ENCODE data around the gene SDR42E2. TPM values are rescaled to one million over a fixed set of nuclear protein-coding genes. Genes with fewer than 3 reads are reported as not detected.

The SDR42E2 gene
- total RNA-seq, 2 donors from 2014 or later: 0.66 TPM; not detected in 1

DNA sequence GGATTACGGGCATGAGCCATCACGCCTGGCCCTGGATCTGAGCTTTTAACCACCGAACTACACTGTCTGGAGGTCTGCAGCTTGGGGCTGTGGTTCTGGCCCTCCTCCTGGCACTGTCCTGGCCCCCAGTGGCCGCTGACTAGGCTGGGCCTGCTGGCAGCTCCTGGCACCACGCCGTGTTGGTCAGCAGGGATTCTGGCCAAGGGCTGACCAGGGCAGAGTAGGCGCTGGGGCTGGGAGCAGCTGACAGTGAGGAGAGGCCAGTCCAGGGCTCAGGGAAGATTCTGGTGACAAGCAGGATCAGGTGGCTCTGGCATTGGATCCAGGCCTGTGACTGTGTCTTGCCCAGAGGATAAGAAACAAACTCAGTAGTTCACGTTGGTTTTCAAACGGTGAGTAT, 58.4 kb downstream of the SDR42E2 start:
- TF ChIP-seq, protein P1, sequence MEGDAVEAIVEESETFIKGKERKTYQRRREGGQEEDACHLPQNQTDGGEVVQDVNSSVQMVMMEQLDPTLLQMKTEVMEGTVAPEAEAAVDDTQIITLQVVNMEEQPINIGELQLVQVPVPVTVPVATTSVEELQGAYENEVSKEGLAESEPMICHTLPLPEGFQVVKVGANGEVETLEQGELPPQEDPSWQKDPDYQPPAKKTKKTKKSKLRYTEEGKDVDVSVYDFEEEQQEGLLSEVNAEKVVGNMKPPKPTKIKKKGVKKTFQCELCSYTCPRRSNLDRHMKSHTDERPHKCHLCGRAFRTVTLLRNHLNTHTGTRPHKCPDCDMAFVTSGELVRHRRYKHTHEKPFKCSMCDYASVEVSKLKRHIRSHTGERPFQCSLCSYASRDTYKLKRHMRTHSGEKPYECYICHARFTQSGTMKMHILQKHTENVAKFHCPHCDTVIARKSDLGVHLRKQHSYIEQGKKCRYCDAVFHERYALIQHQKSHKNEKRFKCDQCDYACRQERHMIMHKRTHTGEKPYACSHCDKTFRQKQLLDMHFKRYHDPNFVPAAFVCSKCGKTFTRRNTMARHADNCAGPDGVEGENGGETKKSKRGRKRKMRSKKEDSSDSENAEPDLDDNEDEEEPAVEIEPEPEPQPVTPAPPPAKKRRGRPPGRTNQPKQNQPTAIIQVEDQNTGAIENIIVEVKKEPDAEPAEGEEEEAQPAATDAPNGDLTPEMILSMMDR (IDR thresholded peaks at IDR 0.05): no peak
- no peak for TF ChIP-seq POLR2A (IDR thresholded peaks at IDR 0.05)
- WGBS, 2 donors: 52 to 65% methylated on average over 5 to 9 of the region's 9 CpGs

DNA sequence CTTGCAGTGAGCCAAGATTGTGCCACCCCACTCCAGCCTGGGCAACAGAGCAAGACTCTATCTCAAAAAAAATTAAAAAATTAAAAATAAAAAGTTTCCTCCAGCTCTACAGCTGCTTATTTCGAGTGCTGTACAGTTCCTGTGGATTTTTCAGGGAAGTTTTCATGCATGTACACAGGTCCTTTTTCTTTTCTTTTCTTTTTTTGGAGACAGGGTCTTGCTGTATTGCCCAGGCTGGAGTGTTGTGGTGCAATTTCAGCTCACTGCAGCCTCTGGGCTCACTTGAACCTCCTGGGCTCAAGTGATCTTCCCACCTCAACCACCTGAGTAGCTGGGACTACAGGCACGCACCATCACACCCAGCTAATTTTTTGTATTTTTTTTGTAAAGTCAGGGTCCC, 59.7 kb downstream of the SDR42E2 start:
- Histone ChIP-seq H3K4me3 (no peak overlapping the region), H3K9me3 (no peaks in the 10 kb centered on the region), H3K27ac (no peak overlapping the region), H3K4me1 (peaks cover 4% of the 10 kb centered on the region), H3K36me3 (replicated peaks in 1 of 2; ENCODE audit: insufficient read depth in 1 of 2, low read depth in 2 of 2) (no peaks in the 10 kb centered on the region), H3K27me3 (no peaks in the 10 kb centered on the region)
- TF ChIP-seq, protein P1 (IDR thresholded peaks at IDR 0.05): no peak
- no peak for TF ChIP-seq POLR2A (IDR thresholded peaks at IDR 0.05)
- ATAC-seq (no peak), DNase-seq (no peak)
- intact Hi-C loops (cut with DNase I): no loop called here
- 94 to 98% methylated on average over 2 of the region's 2 CpGs for WGBS, 2 donors

More for the DNA sequence above, 58.4 kb downstream of the SDR42E2 start:
- Histone ChIP-seq H3K27ac (no peak overlapping the region), H3K9me3 (no peaks in the 10 kb centered on the region), H3K4me1 (peaks cover 14% of the 10 kb centered on the region), H3K36me3 (replicated peaks in 1 of 2; ENCODE audit: insufficient read depth in 1 of 2, low read depth in 2 of 2) (no peaks in the 10 kb centered on the region), H3K4me3 (no peak overlapping the region), H3K27me3 (no peaks in the 10 kb centered on the region)
- ATAC-seq (no peak), DNase-seq (peak in 1 of 4 donors; percentile 15)
- intact Hi-C loops (cut with DNase I): no loop called here

DNA sequence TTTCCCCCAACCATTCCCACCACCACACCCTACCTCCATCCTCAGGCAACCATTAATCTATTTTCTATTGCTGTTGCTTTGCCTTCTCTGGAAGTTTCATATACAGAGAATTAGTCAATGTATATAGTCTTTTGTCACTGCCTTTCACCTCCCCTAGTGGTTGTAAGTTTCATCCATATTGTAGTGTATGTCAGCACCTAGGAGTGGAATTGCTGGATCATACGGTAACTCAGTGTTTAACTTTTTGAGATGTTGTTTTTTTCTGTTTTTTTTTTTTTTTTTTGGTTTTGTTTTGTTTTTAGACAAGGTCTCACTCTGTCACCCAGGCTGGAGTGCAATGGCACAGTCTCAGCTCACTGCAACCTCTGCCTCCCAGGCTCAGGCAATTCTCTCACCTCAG, 60.7 kb downstream of the SDR42E2 start:
- Histone ChIP-seq H3K4me1 (peaks cover 4% of the 10 kb centered on the region), H3K36me3 (replicated peaks in 1 of 2; ENCODE audit: insufficient read depth in 1 of 2, low read depth in 2 of 2) (no peaks in the 10 kb centered on the region), H3K9me3 (no peaks in the 10 kb centered on the region), H3K4me3 (no peak overlapping the region), H3K27ac (no peak overlapping the region), H3K27me3 (no peaks in the 10 kb centered on the region)
- DNase-seq: no peak
- 83 to 95% methylated on average over 1 of the region's 1 CpG for WGBS, 2 donors
- intact Hi-C loops (cut with DNase I): no loop called here
- TF ChIP-seq, protein P1 (IDR thresholded peaks at IDR 0.05): no peak
- no peak for TF ChIP-seq POLR2A (IDR thresholded peaks at IDR 0.05)
- ATAC-seq: no peak

DNA sequence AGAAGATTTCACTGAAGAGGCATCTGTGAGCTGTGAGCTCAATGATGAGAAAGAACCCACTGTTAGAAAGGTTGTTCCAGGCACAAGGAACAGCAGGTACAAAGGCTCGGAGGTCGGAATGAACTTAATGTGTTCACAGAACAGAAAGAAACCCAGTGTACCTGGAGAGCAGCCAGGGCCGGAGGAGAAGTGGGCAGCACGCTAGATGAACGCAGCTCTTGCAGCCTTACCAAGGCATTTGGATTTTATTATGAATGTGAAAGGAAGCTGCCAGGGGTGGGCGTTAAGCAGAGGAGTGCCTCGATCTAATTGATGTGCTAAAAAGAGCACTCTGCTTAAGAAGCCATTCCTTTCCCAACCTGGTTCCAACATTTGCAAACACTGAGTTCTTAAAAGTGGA, 62.8 kb downstream of the SDR42E2 start:
- Histone ChIP-seq H3K4me1 (peaks cover 4% of the 10 kb centered on the region), H3K9me3 (no peaks in the 10 kb centered on the region), H3K4me3 (no peak overlapping the region), H3K27ac (no peak overlapping the region), H3K36me3 (replicated peaks in 1 of 2; ENCODE audit: insufficient read depth in 1 of 2, low read depth in 2 of 2) (peaks cover 0 to 4% of the 10 kb centered on the region in 2 donors), H3K27me3 (no peaks in the 10 kb centered on the region)
- DNase-seq (no peak), ATAC-seq (no peak)
- intact Hi-C loops (cut with DNase I): no loop called here
- 84 to 90% methylated on average over 7 of the region's 7 CpGs for WGBS, 2 donors
- no peak for TF ChIP-seq POLR2A (IDR thresholded peaks at IDR 0.05)
- TF ChIP-seq, protein P1 (IDR thresholded peaks at IDR 0.05): no peak

DNA sequence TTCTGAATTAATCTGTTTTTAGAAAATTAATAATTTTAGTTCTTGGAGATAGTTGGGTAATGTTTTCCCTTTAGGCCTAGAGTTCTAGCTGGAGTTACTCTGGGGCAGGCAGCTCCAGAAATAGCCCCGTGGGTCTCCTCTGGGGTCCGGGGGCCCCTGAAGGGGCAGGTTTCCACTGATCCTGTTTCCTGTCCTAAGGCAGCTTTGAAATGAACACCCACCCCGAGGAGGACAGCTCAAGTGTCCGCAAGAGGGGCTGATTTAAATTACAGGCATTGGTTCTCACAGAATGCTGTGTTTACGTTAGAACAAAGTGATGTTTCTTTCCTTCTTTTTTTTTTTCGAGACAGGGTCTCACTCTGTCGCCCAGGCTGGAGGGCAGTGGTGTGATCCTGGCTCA, 67.6 kb downstream of the SDR42E2 start:
- WGBS, 2 donors: 77 to 80% methylated on average over 7 of the region's 7 CpGs
- no peak for ATAC-seq
- H3K4me1 ChIP-seq: peaks cover 15% of the 10 kb centered on the region
- TF ChIP-seq, protein P1 (IDR thresholded peaks at IDR 0.05): no peak
- no peak for TF ChIP-seq POLR2A (IDR thresholded peaks at IDR 0.05)
- no peak overlapping the region for H3K27ac ChIP-seq
- H3K9me3 ChIP-seq: no peaks in the 10 kb centered on the region
- no peak overlapping the region for H3K4me3 ChIP-seq
- peaks cover 0 to 4% of the 10 kb centered on the region in 2 donors for H3K36me3 ChIP-seq (replicated peaks in 1 of 2; ENCODE audit: insufficient read depth in 1 of 2, low read depth in 2 of 2)
- no peak for DNase-seq
- intact Hi-C loops (cut with DNase I): no loop called here
- H3K27me3 ChIP-seq: no peaks in the 10 kb centered on the region
